Measurements from ENCODE around the gene GFRA1.

The GFRA1 gene

GRCh38 chr10:116203661-116204060, 69.3 kb downstream of the GFRA1 start:
- Histone ChIP-seq H3K9me3 (ENCODE audit: low read length) (no peaks in the 10 kb centered on the region), H3K4me1 (ENCODE audit: insufficient read depth, low read length, severe bottlenecking) (no peaks in the 10 kb centered on the region), H3K9me2 (ENCODE audit: low read depth, low read length) (no peaks in the 10 kb centered on the region), H3K79me2 (ENCODE audit: insufficient read depth, low read length) (no peaks in the 10 kb centered on the region), H3K27me3 (ENCODE audit: insufficient read depth, low read length) (no peaks in the 10 kb centered on the region), H2AFZ (ENCODE audit: low read length) (no peak overlapping the region), H3K36me3 (ENCODE audit: insufficient read depth, low read length) (no peaks in the 10 kb centered on the region), H3K4me3 (ENCODE audit: low read depth, low read length, poor library complexity, severe bottlenecking) (no peak overlapping the region), H3K9ac (ENCODE audit: low read length) (no peak overlapping the region), H4K20me1 (ENCODE audit: insufficient read depth, low read length) (no peaks in the 10 kb centered on the region), H3K27ac (ENCODE audit: low read depth, low read length, poor library complexity, severe bottlenecking) (no peak overlapping the region), H3F3A (ENCODE audit: insufficient read depth, low read length) (no peaks in the 10 kb centered on the region), H3K4me2 (ENCODE audit: low read length) (no peak overlapping the region)
- TF ChIP-seq CTCF (IDR thresholded peaks at IDR 0.05; ENCODE audit: low read length) (no peak), EZH2 (IDR thresholded peaks at IDR 0.05; ENCODE audit: borderline replicate concordance, low read length) (no peak)

DNA sequence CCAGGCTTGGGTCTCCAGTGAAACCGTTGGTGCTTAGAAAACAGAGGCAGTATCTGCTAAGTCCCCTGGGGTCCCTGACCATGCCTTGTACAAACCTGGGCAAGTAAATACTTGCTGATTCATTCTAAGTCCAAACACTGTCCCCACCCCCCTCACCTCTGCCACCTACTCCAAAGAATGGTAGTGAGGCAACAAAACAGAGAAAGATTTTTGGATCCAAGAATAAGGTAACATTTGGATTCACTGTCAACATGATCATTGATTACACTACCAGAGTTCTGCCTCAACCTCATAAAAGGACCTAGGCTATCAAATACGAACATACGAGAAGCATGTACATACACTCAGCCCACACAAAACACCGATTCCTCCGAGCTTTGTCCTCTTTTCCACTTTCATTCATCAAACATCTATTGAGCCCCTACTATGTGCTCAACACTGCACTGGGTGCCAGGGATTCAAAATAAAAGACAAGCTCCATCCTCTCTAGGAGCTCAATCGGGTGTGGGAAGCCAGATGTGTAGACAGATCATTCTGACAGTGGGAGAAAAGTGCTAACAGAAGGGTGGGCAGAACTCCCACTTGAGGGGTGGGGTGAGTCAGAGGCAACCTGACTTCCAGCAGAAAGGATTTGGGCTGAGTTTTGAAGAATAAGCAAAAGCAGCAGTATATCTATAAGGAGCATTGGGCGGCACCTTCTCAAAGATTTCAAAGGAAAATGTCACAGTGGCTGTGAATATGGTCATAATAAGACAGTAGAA, 71.2 kb downstream of the GFRA1 start:
- Histone ChIP-seq H4K20me1 (ENCODE audit: insufficient read depth, low read length) (no peaks in the 10 kb centered on the region), H3K27me3 (ENCODE audit: insufficient read depth, low read length) (no peaks in the 10 kb centered on the region), H3K9me3 (ENCODE audit: low read length) (no peaks in the 10 kb centered on the region), H3K4me1 (ENCODE audit: insufficient read depth, low read length, severe bottlenecking) (no peaks in the 10 kb centered on the region), H3K36me3 (ENCODE audit: insufficient read depth, low read length) (no peaks in the 10 kb centered on the region), H3K4me2 (ENCODE audit: low read length) (no peak overlapping the region), H3K4me3 (ENCODE audit: low read depth, low read length, poor library complexity, severe bottlenecking) (no peak overlapping the region), H3K9me2 (ENCODE audit: low read depth, low read length) (no peaks in the 10 kb centered on the region), H3F3A (ENCODE audit: insufficient read depth, low read length) (no peaks in the 10 kb centered on the region), H3K27ac (ENCODE audit: low read depth, low read length, poor library complexity, severe bottlenecking) (no peak overlapping the region), H3K9ac (ENCODE audit: low read length) (no peak overlapping the region), H2AFZ (ENCODE audit: low read length) (no peak overlapping the region), H3K79me2 (ENCODE audit: insufficient read depth, low read length) (no peaks in the 10 kb centered on the region)
- TF ChIP-seq CTCF (IDR thresholded peaks at IDR 0.05; ENCODE audit: low read length) (no peak), EZH2 (IDR thresholded peaks at IDR 0.05; ENCODE audit: borderline replicate concordance, low read length) (no peak)

- Histone ChIP-seq H3K9ac (ENCODE audit: low read length) (no peak overlapping the region), H3F3A (ENCODE audit: insufficient read depth, low read length) (no peaks in the 10 kb centered on the region), H3K27me3 (ENCODE audit: insufficient read depth, low read length) (no peaks in the 10 kb centered on the region), H4K20me1 (ENCODE audit: insufficient read depth, low read length) (no peaks in the 10 kb centered on the region), H3K9me2 (ENCODE audit: low read depth, low read length) (no peaks in the 10 kb centered on the region), H3K27ac (ENCODE audit: low read depth, low read length, poor library complexity, severe bottlenecking) (no peak overlapping the region), H3K36me3 (ENCODE audit: insufficient read depth, low read length) (no peaks in the 10 kb centered on the region), H3K9me3 (ENCODE audit: low read length) (no peaks in the 10 kb centered on the region), H3K4me2 (ENCODE audit: low read length) (no peak overlapping the region), H3K4me1 (ENCODE audit: insufficient read depth, low read length, severe bottlenecking) (no peaks in the 10 kb centered on the region), H3K4me3 (ENCODE audit: low read depth, low read length, poor library complexity, severe bottlenecking) (no peak overlapping the region), H2AFZ (ENCODE audit: low read length) (no peak overlapping the region), H3K79me2 (ENCODE audit: insufficient read depth, low read length) (no peaks in the 10 kb centered on the region)
- no peak for TF ChIP-seq CTCF (IDR thresholded peaks at IDR 0.05; ENCODE audit: low read length)
- no peak for TF ChIP-seq EZH2 (IDR thresholded peaks at IDR 0.05; ENCODE audit: borderline replicate concordance, low read length)
Observed at GRCh38 chr10:116201011-116201410, 72.0 kb downstream of the GFRA1 start.

All from OCI-LY1 (cell line).